HG02852 (cell line): ENCODE measurements around the gene CSAG1.
"Not testable (repeated sequence)": the region's sequence is repeated elsewhere in the genome, so short reads cannot be mapped to it uniquely, and the experiment has no call there.

Experiments used
- ATAC-seq: cut with Tn5 transposase; IDR thresholded peaks from one replicate; pipeline ENCODE4 v1.9.1; 2021; ENCODE audit warnings: mild to moderate bottlenecking, moderate library complexity; ENCODE audit not compliant: unreplicated experiment

Gene CSAG1

GRCh38 chrX:152733261-152733975 lies at the start of gene CSAG1, which contains the start of gene MAGEA12:
Gene CSAG1, minus strand, starts transcription at chrX:152733721. Its CDS starts 1,261 bp downstream, at chrX:152732460.
Gene MAGEA12, plus strand, starts transcription at chrX:152733757. Its CDS starts 2,405 bp downstream, at chrX:152736162.
- ATAC-seq: no peak

GRCh38 chrX:152769549-152770289 lies 36.2 kb upstream of the CSAG1 start, which contains the start of gene MAGEA6:
Gene MAGEA6, minus strand, starts transcription at chrX:152769689. Its CDS starts 2,039 bp downstream, at chrX:152767650.
- ATAC-seq: not testable (repeated sequence)

GRCh38 chrX:152766562-152766961 lies 33.0 kb upstream of the CSAG1 start:
- ATAC-seq: not testable (repeated sequence)

GRCh38 chrX:152761582-152761981 lies 28.1 kb upstream of the CSAG1 start:
- not testable (repeated sequence) for ATAC-seq

- ATAC-seq: not testable (repeated sequence)
These were observed 26.0 kb upstream of the CSAG1 start for GRCh38 chrX:152759544-152759943.

GRCh38 chrX:152758918-152759317 lies 25.4 kb upstream of the CSAG1 start, which contains the start of gene CSAG3:
Gene CSAG3, plus strand, starts transcription at chrX:152759218.
- ATAC-seq: not testable (repeated sequence)

- not testable (repeated sequence) for ATAC-seq
These were observed 21.4 kb upstream of the CSAG1 start for GRCh38 chrX:152754871-152755270.

GRCh38 chrX:152753686-152754650 lies 20.4 kb upstream of the CSAG1 start, which contains the start of gene MAGEA2:
Gene MAGEA2, minus strand, starts transcription at chrX:152753842. Its CDS starts 2,479 bp downstream, at chrX:152751363.
- not testable (repeated sequence) for ATAC-seq

GRCh38 chrX:152738560-152738959 lies 5.0 kb upstream of the CSAG1 start:
- ATAC-seq: no peak

GRCh38 chrX:152736528-152736927 lies 3.0 kb upstream of the CSAG1 start:
- not testable (repeated sequence) for ATAC-seq

GRCh38 chrX:152735860-152736511 lies 2.5 kb upstream of the CSAG1 start:
- ATAC-seq: no peak

GRCh38 chrX:152735101-152735500 lies 1.6 kb upstream of the CSAG1 start:
- no peak for ATAC-seq

- not testable (repeated sequence) for ATAC-seq
These were observed 780 bp upstream of the CSAG1 start for GRCh38 chrX:152734143-152734858.

- no peak for ATAC-seq
These were observed 8.1 kb downstream of the CSAG1 start for GRCh38 chrX:152725409-152725808.

- ATAC-seq: not testable (repeated sequence)
These were observed 19.4 kb downstream of the CSAG1 start, which contains the start of gene MAGEA2B for GRCh38 chrX:152713815-152714787. Gene MAGEA2B, plus strand, starts transcription at chrX:152714628. Its CDS starts 2,479 bp downstream, at chrX:152717107.

- ATAC-seq: not testable (repeated sequence)
These were observed 20.3 kb downstream of the CSAG1 start for GRCh38 chrX:152713195-152713594.

- not testable (repeated sequence) for ATAC-seq
These were observed 24.3 kb downstream of the CSAG1 start, which contains the start of gene CSAG2 for GRCh38 chrX:152709173-152709572. Gene CSAG2, minus strand, starts transcription at chrX:152709273. Its CDS starts 161 bp downstream, at chrX:152709112.

GRCh38 chrX:152706500-152706899 lies 27.0 kb downstream of the CSAG1 start:
- ATAC-seq: not testable (repeated sequence)
